ENCODE results near the gene NCKAP5.

The NCKAP5 gene

GRCh38 chr2:132665401-132666140, 902.7 kb downstream of the NCKAP5 start:
- Mint-ChIP-seq H3K27ac (no peak overlapping the region), H3K4me1 (ENCODE audit: low read depth) (no peaks in the 10 kb centered on the region), H3K27me3 (peaks cover 54% of the 10 kb centered on the region), H3K36me3 (ENCODE audit: low read depth) (no peaks in the 10 kb centered on the region), H3K9me3 (no peaks in the 10 kb centered on the region), H3K4me3 (no peak overlapping the region)
- intact Hi-C loops (cut with micrococcal nuclease), result loop anchor here (10.0 kb wide), 1 partner anchor 121 kb away; no protein-coding TSS in a partner anchor

- no peak overlapping the region for H3K4me3 Mint-ChIP-seq
- H3K9me3 Mint-ChIP-seq, result no peaks in the 10 kb centered on the region
- no peak overlapping the region for H3K27ac Mint-ChIP-seq
- H3K27me3 Mint-ChIP-seq, result peaks cover 40% of the 10 kb centered on the region
- intact Hi-C loops (cut with micrococcal nuclease), result loop anchor here (10.0 kb wide), 1 partner anchor 119 kb away; no protein-coding TSS in a partner anchor
- H3K36me3 Mint-ChIP-seq (ENCODE audit: low read depth), result no peaks in the 10 kb centered on the region
- no peaks in the 10 kb centered on the region for H3K4me1 Mint-ChIP-seq (ENCODE audit: low read depth)
Measured at GRCh38 chr2:132664096-132664495, 904.2 kb downstream of the NCKAP5 start.

GRCh38 chr2:132662732-132663131, 905.5 kb downstream of the NCKAP5 start:
- Mint-ChIP-seq H3K4me3 (no peak overlapping the region), H3K4me1 (ENCODE audit: low read depth) (no peaks in the 10 kb centered on the region), H3K9me3 (no peaks in the 10 kb centered on the region), H3K27me3 (peaks cover 27% of the 10 kb centered on the region), H3K36me3 (ENCODE audit: low read depth) (no peaks in the 10 kb centered on the region), H3K27ac (no peak overlapping the region)
- intact Hi-C loops (cut with micrococcal nuclease), result loop anchor here (10.0 kb wide), 1 partner anchor 118 kb away; no protein-coding TSS in a partner anchor

GRCh38 chr2:132659331-132659730, 908.9 kb downstream of the NCKAP5 start:
- Mint-ChIP-seq H3K4me1 (ENCODE audit: low read depth) (no peaks in the 10 kb centered on the region), H3K27ac (no peak overlapping the region), H3K27me3 (peaks cover 11% of the 10 kb centered on the region), H3K4me3 (no peak overlapping the region), H3K9me3 (no peaks in the 10 kb centered on the region), H3K36me3 (ENCODE audit: low read depth) (no peaks in the 10 kb centered on the region)
- intact Hi-C loops (cut with micrococcal nuclease), result no loop called here

GRCh38 chr2:132656266-132656975, 911.8 kb downstream of the NCKAP5 start:
- Mint-ChIP-seq H3K27ac (no peak overlapping the region), H3K36me3 (ENCODE audit: low read depth) (no peaks in the 10 kb centered on the region), H3K4me3 (no peak overlapping the region), H3K9me3 (no peaks in the 10 kb centered on the region), H3K27me3 (peaks cover 8% of the 10 kb centered on the region), H3K4me1 (ENCODE audit: low read depth) (no peaks in the 10 kb centered on the region)
- intact Hi-C loops (cut with micrococcal nuclease), result no loop called here

- intact Hi-C loops (cut with micrococcal nuclease), result no loop called here
- no peak overlapping the region for H3K4me3 Mint-ChIP-seq
- H3K36me3 Mint-ChIP-seq (ENCODE audit: low read depth), result no peaks in the 10 kb centered on the region
- H3K4me1 Mint-ChIP-seq (ENCODE audit: low read depth), result no peaks in the 10 kb centered on the region
- no peaks in the 10 kb centered on the region for H3K9me3 Mint-ChIP-seq
- H3K27ac Mint-ChIP-seq, result no peak overlapping the region
- H3K27me3 Mint-ChIP-seq, result peaks cover 10% of the 10 kb centered on the region
Measured at GRCh38 chr2:132654968-132655367, 913.3 kb downstream of the NCKAP5 start.

GRCh38 chr2:132654335-132654734, 913.9 kb downstream of the NCKAP5 start:
- no peak overlapping the region for H3K27ac Mint-ChIP-seq
- H3K9me3 Mint-ChIP-seq, result no peaks in the 10 kb centered on the region
- H3K27me3 Mint-ChIP-seq, result peaks cover 10% of the 10 kb centered on the region
- no peaks in the 10 kb centered on the region for H3K36me3 Mint-ChIP-seq (ENCODE audit: low read depth)
- H3K4me3 Mint-ChIP-seq, result no peak overlapping the region
- intact Hi-C loops (cut with micrococcal nuclease), result no loop called here
- no peaks in the 10 kb centered on the region for H3K4me1 Mint-ChIP-seq (ENCODE audit: low read depth)

GRCh38 chr2:132652474-132652873, 915.8 kb downstream of the NCKAP5 start:
- intact Hi-C loops (cut with micrococcal nuclease), result no loop called here
- Mint-ChIP-seq H3K4me1 (ENCODE audit: low read depth) (no peaks in the 10 kb centered on the region), H3K36me3 (ENCODE audit: low read depth) (no peaks in the 10 kb centered on the region), H3K4me3 (no peak overlapping the region), H3K9me3 (no peaks in the 10 kb centered on the region), H3K27me3 (peaks cover 17% of the 10 kb centered on the region), H3K27ac (no peak overlapping the region)

GRCh38 chr2:132651115-132652045, 916.9 kb downstream of the NCKAP5 start:
- peaks cover 17% of the 10 kb centered on the region for H3K27me3 Mint-ChIP-seq
- no peaks in the 10 kb centered on the region for H3K36me3 Mint-ChIP-seq (ENCODE audit: low read depth)
- no peaks in the 10 kb centered on the region for H3K9me3 Mint-ChIP-seq
- no peak overlapping the region for H3K4me3 Mint-ChIP-seq
- H3K4me1 Mint-ChIP-seq (ENCODE audit: low read depth), result no peaks in the 10 kb centered on the region
- intact Hi-C loops (cut with micrococcal nuclease), result no loop called here
- no peak overlapping the region for H3K27ac Mint-ChIP-seq

GRCh38 chr2:132646540-132647108, 921.6 kb downstream of the NCKAP5 start:
- Mint-ChIP-seq H3K27ac (no peak overlapping the region), H3K4me3 (no peak overlapping the region), H3K9me3 (no peaks in the 10 kb centered on the region), H3K4me1 (ENCODE audit: low read depth) (peaks cover 10% of the 10 kb centered on the region), H3K27me3 (peaks cover 18% of the 10 kb centered on the region), H3K36me3 (ENCODE audit: low read depth) (no peaks in the 10 kb centered on the region)
- intact Hi-C loops (cut with micrococcal nuclease), result no loop called here

GRCh38 chr2:132645722-132646539, 922.3 kb downstream of the NCKAP5 start:
- H3K4me1 Mint-ChIP-seq (ENCODE audit: low read depth), result peaks cover 10% of the 10 kb centered on the region
- H3K27ac Mint-ChIP-seq, result no peak overlapping the region
- peaks cover 15% of the 10 kb centered on the region for H3K27me3 Mint-ChIP-seq
- H3K9me3 Mint-ChIP-seq, result no peaks in the 10 kb centered on the region
- no peak overlapping the region for H3K4me3 Mint-ChIP-seq
- intact Hi-C loops (cut with micrococcal nuclease), result no loop called here
- H3K36me3 Mint-ChIP-seq (ENCODE audit: low read depth), result no peaks in the 10 kb centered on the region

- no peaks in the 10 kb centered on the region for H3K9me3 Mint-ChIP-seq
- intact Hi-C loops (cut with micrococcal nuclease), result no loop called here
- no peak overlapping the region for H3K27ac Mint-ChIP-seq
- H3K27me3 Mint-ChIP-seq, result peaks cover 15% of the 10 kb centered on the region
- H3K4me3 Mint-ChIP-seq, result no peak overlapping the region
- H3K36me3 Mint-ChIP-seq (ENCODE audit: low read depth), result no peaks in the 10 kb centered on the region
- peaks cover 10% of the 10 kb centered on the region for H3K4me1 Mint-ChIP-seq (ENCODE audit: low read depth)
Measured at GRCh38 chr2:132645176-132645575, 923.1 kb downstream of the NCKAP5 start.

GRCh38 chr2:132642415-132642814, 925.8 kb downstream of the NCKAP5 start:
- Mint-ChIP-seq H3K36me3 (ENCODE audit: low read depth) (no peaks in the 10 kb centered on the region), H3K27ac (no peak overlapping the region), H3K9me3 (no peaks in the 10 kb centered on the region), H3K27me3 (peaks cover 11% of the 10 kb centered on the region), H3K4me1 (ENCODE audit: low read depth) (peaks cover 10% of the 10 kb centered on the region), H3K4me3 (no peak overlapping the region)
- intact Hi-C loops (cut with micrococcal nuclease), result no loop called here

All from dendritic cell treated with granulocyte-macrophage colony-stimulating factor and Interleukin-4, amounts not matched to agents 40 ng/mL and 50 ng/mL, for 4 days (primary cell).